Uterus (tissue), 4 donors: ENCODE data around the gene CDK5RAP1. TPM values are rescaled to one million over a fixed set of nuclear protein-coding genes. Genes with fewer than 3 reads are reported as not detected.
A peak's percentile ranks its signal among the peaks of the same experiment; 100 is the strongest.

Experiments used
- DNase-seq, 2 donors: peaks; one replicate each; pipeline ENCODE4 v3.0.0-alpha.2; 2019 to 2020
- H3K27ac ChIP-seq, 2 donors: fragments of 200-600 bp; sonication (generic); 1 replicate in 1 of 2; 2 replicates in 1 of 2; pipeline ENCODE4 v1.5.1; 2016 to 2018
- H3K27me3 ChIP-seq, 2 donors: fragments of 200-600 bp; sonication (generic); one replicate each; pipeline ENCODE4 v1.5.1; 2018 to 2019; ENCODE audit warnings: control low read depth in 1 of 2
- H3K36me3 ChIP-seq, 2 donors: fragments of 200-600 bp; sonication (generic); one replicate each; pipeline ENCODE4 v1.5.1; 2019; ENCODE audit warnings: control low read depth in 1 of 2
- H3K4me1 ChIP-seq, 2 donors: fragments of 200-600 bp; sonication (generic); one replicate each; pipeline ENCODE4 v1.5.1; 2018 to 2019; ENCODE audit warnings: control low read depth in 1 of 2
- H3K4me3 ChIP-seq, 2 donors: fragments of 200-600 bp; sonication (generic); 1 replicate in 1 of 2; 2 replicates in 1 of 2; pipeline ENCODE4 v1.5.1; 2018 to 2019; ENCODE audit warnings: mild to moderate bottlenecking in 1 of 2
- H3K9me3 ChIP-seq, 2 donors: fragments of 200-600 bp; sonication (generic); one replicate each; pipeline ENCODE4 v1.5.1; 2019; ENCODE audit warnings: control low read depth in 1 of 2
- CTCF ChIP-seq, 4 experiments: fragments of 200-600 bp in 2 of 4; fragments of 450-650 bp in 2 of 4; sonication (generic) in 2 of 4; IDR thresholded peaks; one replicate each; pipeline ENCODE4 v1.5.1; 2016 to 2019; ENCODE audit warnings: antibody characterized with exemption in 4 of 4, mild to moderate bottlenecking in 2 of 4, moderate library complexity in 1 of 4
- POLR2A ChIP-seq, 2 donors: fragments of 450-650 bp; IDR thresholded peaks; one replicate each; pipeline ENCODE4 v1.6.1; 2016; ENCODE audit warnings: antibody characterized with exemption in 2 of 2, mild to moderate bottlenecking in 1 of 2, moderate library complexity in 1 of 2
- intact Hi-C: fragments of 100-400 bp; cut with DNase I; formaldehyde crosslinking; loops from one replicate; pipeline ENCODE4 v1.15.1; 2023; ENCODE audit warnings: low total_unique reads
- total RNA-seq, 4 donors: library from RNA; depleted of rRNA in 3 of 4; stranded (reverse); fragments of >200 nt in 3 of 4; gene quantifications; one replicate each; pipeline versions ENCODE4 v1.1.0 to v1.2.4, GENCODE V29; 2014 to 2023
- donor health status: DM: yes; HTN: yes; CAD: no.

The CDK5RAP1 gene
- total RNA-seq: 10 to 100 TPM in 2 of 4 donors, 1 to 10 TPM in 2; 4.1 to 34.6 (median 17.2) TPM

DNA sequence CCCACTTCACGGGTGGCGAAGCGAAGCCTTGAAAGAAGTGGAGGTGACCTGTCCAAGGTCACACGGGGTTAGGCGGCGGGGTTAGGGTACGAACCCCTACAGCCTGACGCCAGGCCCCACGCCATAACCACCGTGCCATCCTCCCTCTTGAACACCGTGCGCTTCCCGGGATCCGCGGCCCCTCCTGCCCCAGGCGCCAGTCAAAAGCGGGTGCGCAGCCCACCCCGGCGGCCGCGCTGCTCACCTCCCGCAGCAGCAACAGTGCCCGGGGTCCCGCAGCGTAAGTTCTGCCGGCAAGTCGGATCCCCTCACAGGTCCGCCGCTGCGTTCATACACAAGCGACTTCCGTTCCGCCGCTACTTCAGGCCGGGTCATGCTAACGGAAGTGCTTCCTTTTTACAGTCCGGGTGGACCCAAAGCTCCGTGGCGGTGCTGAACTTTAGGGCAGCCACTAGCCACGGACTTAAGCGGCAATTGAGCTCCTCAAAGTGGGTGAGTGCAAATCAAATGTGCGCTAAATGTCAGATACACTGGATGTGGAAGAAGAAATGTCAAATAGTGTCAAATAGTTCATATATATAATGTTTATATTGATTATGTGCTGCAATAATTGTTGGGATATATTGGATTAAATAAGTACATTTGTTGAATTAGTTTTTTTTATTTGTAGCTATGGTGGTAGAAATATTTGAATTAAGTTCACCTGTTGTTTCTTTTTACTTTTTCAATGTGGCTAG lies at the start of gene CDK5RAP1:
TSS of gene CDK5RAP1 (minus strand) at position 336 of the 737 bp plus-strand sequence. CDS start 4,455 bp downstream, outside the sequence.
- no peaks in the 10 kb centered on the region for H3K36me3 ChIP-seq
- peak; percentile 82 to 84 for DNase-seq
- H3K4me1 ChIP-seq: peaks cover 4 to 6% of the 10 kb centered on the region in 2 donors
- intact Hi-C loops: no loop called here
- peak within 1 kb of the TSS; percentile 71 to 87 for H3K4me3 ChIP-seq
- peak within 1 kb of the TSS; percentile 61 to 77 for H3K27ac ChIP-seq
- TF ChIP-seq POLR2A (IDR thresholded peaks at IDR 0.05) (no peak), CTCF (IDR thresholded peaks at IDR 0.05) (peak in 2 of 4 experiments; percentile 8 to 20)
- no peaks in the 10 kb centered on the region for H3K27me3 ChIP-seq
- H3K9me3 ChIP-seq: no peaks in the 10 kb centered on the region

DNA sequence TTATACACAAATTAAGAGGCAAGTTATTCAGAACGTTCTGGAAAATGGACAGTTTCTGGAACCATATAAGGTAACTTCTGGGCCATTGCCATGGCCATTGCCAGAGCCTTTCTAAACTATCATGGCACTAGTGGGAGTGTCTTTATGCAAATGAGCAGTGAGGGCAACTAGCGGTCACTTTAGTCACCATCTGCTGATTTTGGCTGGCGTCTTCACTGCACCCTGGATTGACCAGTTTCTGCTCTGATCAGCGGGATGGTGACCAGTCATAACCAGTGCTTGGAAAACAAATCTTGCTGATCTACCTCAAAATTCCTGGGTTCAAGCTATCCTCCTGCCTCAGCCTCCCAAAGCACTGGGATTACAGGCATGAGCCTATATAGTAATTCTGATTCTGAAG lies 49.5 kb upstream of the CDK5RAP1 start:
- intact Hi-C loops: no loop called here
- H3K27me3 ChIP-seq: no peaks in the 10 kb centered on the region
- H3K9me3 ChIP-seq: no peaks in the 10 kb centered on the region
- no peaks in the 10 kb centered on the region for H3K36me3 ChIP-seq
- no peak overlapping the region for H3K27ac ChIP-seq
- no peak for DNase-seq
- H3K4me3 ChIP-seq: no peak overlapping the region
- H3K4me1 ChIP-seq: no peaks in the 10 kb centered on the region
- TF ChIP-seq CTCF (IDR thresholded peaks at IDR 0.05): no peak
- TF ChIP-seq POLR2A (IDR thresholded peaks at IDR 0.05): no peak

GRCh38 chr20:33445881-33446625 lies 44.7 kb upstream of the CDK5RAP1 start:
- Histone ChIP-seq H3K27ac (no peak overlapping the region), H3K4me1 (no peaks in the 10 kb centered on the region), H3K36me3 (no peaks in the 10 kb centered on the region), H3K4me3 (no peak overlapping the region), H3K27me3 (no peaks in the 10 kb centered on the region), H3K9me3 (no peaks in the 10 kb centered on the region)
- TF ChIP-seq POLR2A (IDR thresholded peaks at IDR 0.05): no peak
- no peak for TF ChIP-seq CTCF (IDR thresholded peaks at IDR 0.05)
- intact Hi-C loops: no loop called here
- DNase-seq: no peak

DNA sequence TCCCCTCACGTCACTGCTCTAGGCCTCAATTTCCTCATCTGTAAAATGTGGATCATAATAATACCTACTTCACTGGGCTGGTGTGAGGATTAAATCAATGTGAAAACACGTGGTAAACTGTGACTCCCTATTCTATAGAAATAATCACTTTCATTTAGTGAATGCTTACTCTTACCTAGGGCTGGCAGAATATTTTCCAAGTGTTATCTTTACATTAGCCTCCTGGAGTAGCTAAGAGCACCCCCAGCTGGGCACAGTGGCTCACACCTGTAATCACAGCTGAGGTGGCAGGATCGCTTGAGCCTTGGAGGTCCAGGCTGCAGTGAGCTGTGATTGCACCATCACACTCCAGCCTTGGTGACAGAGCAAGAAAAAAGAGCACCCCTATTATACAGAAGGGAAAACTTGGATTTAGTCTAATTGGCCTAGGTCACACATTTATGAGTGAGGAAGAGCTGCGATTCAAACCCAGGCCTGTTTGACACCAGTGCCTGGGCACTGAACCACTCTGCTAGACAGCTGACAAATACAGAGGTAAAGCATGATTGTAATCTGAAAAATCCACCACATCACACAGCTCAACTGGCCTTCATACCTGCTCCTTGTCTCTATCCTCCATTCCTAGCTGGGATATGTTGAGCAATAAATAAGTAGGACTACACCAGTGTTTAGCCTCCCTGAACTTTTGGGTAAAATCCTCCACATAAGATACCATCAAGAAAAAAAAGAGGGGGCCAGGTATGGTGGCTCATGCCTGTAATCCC lies 43.7 kb upstream of the CDK5RAP1 start:
- Histone ChIP-seq H3K9me3 (no peaks in the 10 kb centered on the region), H3K4me1 (no peaks in the 10 kb centered on the region), H3K4me3 (peak overlapping the region in 1 of 2 donors; percentile 84), H3K27me3 (no peaks in the 10 kb centered on the region), H3K27ac (peak overlapping the region; percentile 36 to 89), H3K36me3 (no peaks in the 10 kb centered on the region)
- TF ChIP-seq POLR2A (IDR thresholded peaks at IDR 0.05) (no peak), CTCF (IDR thresholded peaks at IDR 0.05) (no peak)
- intact Hi-C loops: no loop called here
- DNase-seq: no peak
